DND-41 (cell line): ENCODE measurements around the gene ABCE1.

Experiments
- EZH2 ChIP-seq: IDR thresholded peaks from 3 replicates; pipeline ENCODE4 v1.6.1; 2012; ENCODE audit warnings: borderline replicate concordance, low read depth, mild to moderate bottlenecking, moderate library complexity, low read length, inconsistent platforms; ENCODE audit not compliant: severe bottlenecking
- TF ChIP-seq, protein P1 (sequence below): IDR thresholded peaks from 2 replicates; pipeline ENCODE4 v1.5.1; 2012; ENCODE audit warnings: borderline replicate concordance, low read length, moderate library complexity, mild to moderate bottlenecking; ENCODE audit not compliant: poor library complexity, severe bottlenecking; ENCODE audit errors: extremely low read depth

DNA sequence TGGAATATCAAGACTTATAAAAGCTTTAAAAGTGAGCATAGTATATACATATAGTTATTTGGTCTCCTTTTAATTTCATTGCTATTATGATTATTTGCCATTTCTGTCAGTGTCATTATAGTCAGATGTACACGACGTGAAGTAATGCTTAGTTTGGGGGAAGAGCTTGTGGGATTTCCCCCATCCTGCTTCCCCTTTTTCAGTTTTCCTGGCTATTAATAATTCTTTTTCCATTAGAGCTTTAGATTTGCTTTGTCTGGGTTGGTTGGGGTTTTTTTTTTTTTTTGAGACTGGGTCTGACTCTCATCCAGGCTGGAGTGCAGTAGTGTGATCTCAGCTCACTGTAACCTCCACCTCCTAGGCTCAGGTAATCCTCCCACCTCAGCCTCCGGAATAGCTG, 5.4 kb downstream of the ABCE1 start:
- TF ChIP-seq, protein P1, sequence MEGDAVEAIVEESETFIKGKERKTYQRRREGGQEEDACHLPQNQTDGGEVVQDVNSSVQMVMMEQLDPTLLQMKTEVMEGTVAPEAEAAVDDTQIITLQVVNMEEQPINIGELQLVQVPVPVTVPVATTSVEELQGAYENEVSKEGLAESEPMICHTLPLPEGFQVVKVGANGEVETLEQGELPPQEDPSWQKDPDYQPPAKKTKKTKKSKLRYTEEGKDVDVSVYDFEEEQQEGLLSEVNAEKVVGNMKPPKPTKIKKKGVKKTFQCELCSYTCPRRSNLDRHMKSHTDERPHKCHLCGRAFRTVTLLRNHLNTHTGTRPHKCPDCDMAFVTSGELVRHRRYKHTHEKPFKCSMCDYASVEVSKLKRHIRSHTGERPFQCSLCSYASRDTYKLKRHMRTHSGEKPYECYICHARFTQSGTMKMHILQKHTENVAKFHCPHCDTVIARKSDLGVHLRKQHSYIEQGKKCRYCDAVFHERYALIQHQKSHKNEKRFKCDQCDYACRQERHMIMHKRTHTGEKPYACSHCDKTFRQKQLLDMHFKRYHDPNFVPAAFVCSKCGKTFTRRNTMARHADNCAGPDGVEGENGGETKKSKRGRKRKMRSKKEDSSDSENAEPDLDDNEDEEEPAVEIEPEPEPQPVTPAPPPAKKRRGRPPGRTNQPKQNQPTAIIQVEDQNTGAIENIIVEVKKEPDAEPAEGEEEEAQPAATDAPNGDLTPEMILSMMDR = no peak
- no peak for TF ChIP-seq EZH2
